Kidney (tissue), 14 donors: ENCODE measurements around the gene KCNAB1. TPM values are rescaled to one million over a fixed set of nuclear protein-coding genes. Genes with fewer than 3 reads are reported as not detected.

Source experiments
- DNase-seq, 5 donors: peaks; one replicate each; pipeline ENCODE4 v3.0.0-alpha.2; 2013 to 2020
- FAIRE-seq: peaks from 2 replicates; lab custom pipeline; 2012; peaks lifted over from hg19 to GRCh38; lab: Jason Lieb, UNC
- H3K27ac ChIP-seq, 2 donors: one replicate each; pipeline ENCODE4 v1.7.0; 2013; ENCODE audit warnings: low read depth in 2 of 2, low read length in 2 of 2, inconsistent platforms in 1 of 2
- H3K27me3 ChIP-seq: one replicate; pipeline ENCODE4 v1.7.1; 2013; ENCODE audit warnings: low read length, inconsistent platforms; ENCODE audit not compliant: control insufficient read depth, insufficient read depth
- H3K36me3 ChIP-seq, 3 donors: one replicate each; pipeline versions ENCODE4 v1.7.0 to v1.7.1; 2013; ENCODE audit warnings: low read length in 3 of 3, control low read depth in 1 of 3, inconsistent platforms in 1 of 3; ENCODE audit not compliant: insufficient read depth in 3 of 3, control insufficient read depth in 2 of 3
- H3K4me1 ChIP-seq, 3 donors: one replicate each; pipeline versions ENCODE4 v1.7.0 to v1.7.1; 2013; ENCODE audit warnings: low read length in 3 of 3, inconsistent platforms in 1 of 3, low read depth in 1 of 3; ENCODE audit not compliant: control insufficient read depth in 2 of 3, insufficient read depth in 2 of 3
- H3K4me3 ChIP-seq, 3 donors: one replicate each; pipeline versions ENCODE4 v1.7.0 to v1.8.1; 2013; ENCODE audit warnings: low read length in 3 of 3, control low read depth in 1 of 3, inconsistent platforms in 1 of 3
- H3K9ac ChIP-seq, 3 donors: one replicate each; pipeline versions ENCODE4 v1.7.0 to v1.7.1; 2013; ENCODE audit warnings: low read length in 3 of 3, control low read depth in 1 of 3, inconsistent platforms in 1 of 3
- H3K9me3 ChIP-seq, 3 donors: one replicate each; pipeline versions ENCODE4 v1.7.0 to v1.7.1; 2013; ENCODE audit warnings: low read length in 3 of 3, control low read depth in 1 of 3, inconsistent platforms in 1 of 3; ENCODE audit not compliant: control insufficient read depth in 2 of 3, insufficient read depth in 1 of 3
- CTCF ChIP-seq: IDR thresholded peaks from 3 replicates; pipeline ENCODE4 v1.5.1; 2012; ENCODE audit warnings: mild to moderate bottlenecking, moderate library complexity, borderline replicate concordance; ENCODE audit not compliant: insufficient read depth; ENCODE audit errors: extremely low read depth
- intact Hi-C: fragments of 100-400 bp; cut with DNase I; formaldehyde crosslinking; loops from one replicate; pipeline ENCODE4 v1.11.1; 2022
- polyA plus RNA-seq: library from polyadenylated mRNA; stranded (reverse); fragments of 350-450 nt; fragmentation: Illumina TruSeq; extraction: RNeasy Lipid Tissue Mini Kit (QIAGEN cat#74804); gene quantifications from one replicate; pipeline ENCODE4 v1.2.3, GENCODE V29; 2014; ENCODE audit warnings: low read depth, low replicate concordance; ENCODE audit not compliant: insufficient read depth
- total RNA-seq: library from RNA; stranded (reverse); fragmentation: NEBNext Ultra II Directional; extraction: Animal tissue kit (Norgen Biotek cat#: 25700); gene quantifications from one replicate; pipeline ENCODE4 v1.2.1, GENCODE V29; 2021
- donor health status: control.
- donor health status: control.
- donor health status: control.
- donor health status: control.
- donor health status: control.
- donor health status: DM: yes; HTN: yes; CAD: no.
- donor health status: Normal renal cell carcinoma (clear cell type).

The KCNAB1 gene
- total and polyA plus RNA-seq, 2 donors from 2014 or later: 1.7 to 6.6 TPM

- FAIRE-seq (no peak), DNase-seq (no peak)
- intact Hi-C loops: no loop called here
- H3K4me3 ChIP-seq: no peak overlapping the region
- H3K9me3 ChIP-seq: no peaks in the 10 kb centered on the region
- no peaks in the 10 kb centered on the region for H3K27me3 ChIP-seq
- H3K36me3 ChIP-seq: no peaks in the 10 kb centered on the region
- no peak for TF ChIP-seq CTCF
- no peak overlapping the region for H3K9ac ChIP-seq
- H3K4me1 ChIP-seq: no peaks in the 10 kb centered on the region
- no peak overlapping the region for H3K27ac ChIP-seq
These were observed 40.3 kb downstream of the KCNAB1 start for GRCh38 chr3:156160647-156161046.

GRCh38 chr3:156161172-156161571 is 40.8 kb downstream of the KCNAB1 start:
- Histone ChIP-seq H3K27ac (no peak overlapping the region), H3K4me1 (no peaks in the 10 kb centered on the region), H3K9ac (no peak overlapping the region), H3K4me3 (no peak overlapping the region), H3K9me3 (no peaks in the 10 kb centered on the region), H3K36me3 (no peaks in the 10 kb centered on the region), H3K27me3 (no peaks in the 10 kb centered on the region)
- no peak for TF ChIP-seq CTCF
- no peak for FAIRE-seq
- intact Hi-C loops: no loop called here
- no peak for DNase-seq

GRCh38 chr3:156163848-156164247 is 43.5 kb downstream of the KCNAB1 start:
- FAIRE-seq (no peak), DNase-seq (no peak)
- H3K4me3 ChIP-seq: no peak overlapping the region
- no peak for TF ChIP-seq CTCF
- no peak overlapping the region for H3K9ac ChIP-seq
- no peaks in the 10 kb centered on the region for H3K9me3 ChIP-seq
- intact Hi-C loops: no loop called here
- no peaks in the 10 kb centered on the region for H3K4me1 ChIP-seq
- no peaks in the 10 kb centered on the region for H3K36me3 ChIP-seq
- H3K27me3 ChIP-seq: no peaks in the 10 kb centered on the region
- H3K27ac ChIP-seq: no peak overlapping the region

- no peak for TF ChIP-seq CTCF
- Histone ChIP-seq H3K4me3 (no peak overlapping the region), H3K9ac (no peak overlapping the region), H3K9me3 (no peaks in the 10 kb centered on the region), H3K36me3 (no peaks in the 10 kb centered on the region), H3K4me1 (no peaks in the 10 kb centered on the region), H3K27me3 (no peaks in the 10 kb centered on the region), H3K27ac (no peak overlapping the region)
- DNase-seq (no peak), FAIRE-seq (no peak)
- intact Hi-C loops: no loop called here
These were observed 46.4 kb downstream of the KCNAB1 start for GRCh38 chr3:156166808-156167207.
